ENCODE measurements around the gene SET.
A peak's percentile ranks its signal among the peaks of the same experiment; 100 is the strongest.

Gene SET

GRCh38 chr9:128722380-128723351 is 33.6 kb downstream of the SET start:
- DNase-seq = no peak
- in situ Hi-C loops (cut with MboI; ENCODE audit: low pct_unique_long_range_greater_than_20kb, low sequenced_read_pairs) = no loop called here

- no peak for DNase-seq
- in situ Hi-C loops (cut with MboI; ENCODE audit: low pct_unique_long_range_greater_than_20kb, low sequenced_read_pairs) = no loop called here
These were observed 34.4 kb downstream of the SET start for GRCh38 chr9:128723352-128723865.

- in situ Hi-C loops (cut with MboI; ENCODE audit: low pct_unique_long_range_greater_than_20kb, low sequenced_read_pairs) = no loop called here
- peak; percentile 99 for DNase-seq
These were observed 35.1 kb downstream of the SET start, which contains the start of gene ZDHHC12 for GRCh38 chr9:128723866-128724743. Gene ZDHHC12 (minus strand): TSS chr9:128724127. CDS start chr9:128724093, 34 bp downstream.

GRCh38 chr9:128724744-128725211 is 35.8 kb downstream of the SET start:
- in situ Hi-C loops (cut with MboI; ENCODE audit: low pct_unique_long_range_greater_than_20kb, low sequenced_read_pairs) = no loop called here
- peak; percentile 95 for DNase-seq

- in situ Hi-C loops (cut with MboI; ENCODE audit: low pct_unique_long_range_greater_than_20kb, low sequenced_read_pairs) = no loop called here
These were observed 38.7 kb downstream of the SET start for GRCh38 chr9:128727640-128728248.

GRCh38 chr9:128728298-128728697 is 39.3 kb downstream of the SET start:
- in situ Hi-C loops (cut with MboI; ENCODE audit: low pct_unique_long_range_greater_than_20kb, low sequenced_read_pairs) = no loop called here
- DNase-seq = no peak

More at GRCh38 chr9:128727640-128728248, 38.7 kb downstream of the SET start:
- DNase-seq = no peak

GRCh38 chr9:128729302-128729701 is 40.3 kb downstream of the SET start:
- DNase-seq = no peak
- in situ Hi-C loops (cut with MboI; ENCODE audit: low pct_unique_long_range_greater_than_20kb, low sequenced_read_pairs) = no loop called here

- in situ Hi-C loops (cut with MboI; ENCODE audit: low pct_unique_long_range_greater_than_20kb, low sequenced_read_pairs) = no loop called here
- no peak for DNase-seq
These were observed 40.9 kb downstream of the SET start for GRCh38 chr9:128729766-128730517.

- no peak for DNase-seq
- in situ Hi-C loops (cut with MboI; ENCODE audit: low pct_unique_long_range_greater_than_20kb, low sequenced_read_pairs) = no loop called here
These were observed 42.1 kb downstream of the SET start for GRCh38 chr9:128731093-128731492.

- DNase-seq = no peak
- in situ Hi-C loops (cut with MboI; ENCODE audit: low pct_unique_long_range_greater_than_20kb, low sequenced_read_pairs) = no loop called here
These were observed 42.7 kb downstream of the SET start for GRCh38 chr9:128731691-128732090.

- DNase-seq = no peak
- in situ Hi-C loops (cut with MboI; ENCODE audit: low pct_unique_long_range_greater_than_20kb, low sequenced_read_pairs) = no loop called here
These were observed 43.6 kb downstream of the SET start for GRCh38 chr9:128732576-128732975.

GRCh38 chr9:128733256-128733655 is 44.2 kb downstream of the SET start:
- in situ Hi-C loops (cut with MboI; ENCODE audit: low pct_unique_long_range_greater_than_20kb, low sequenced_read_pairs) = no loop called here
- DNase-seq = peak; percentile 94

- in situ Hi-C loops (cut with MboI; ENCODE audit: low pct_unique_long_range_greater_than_20kb, low sequenced_read_pairs) = no loop called here
- DNase-seq = no peak
These were observed 46.4 kb downstream of the SET start for GRCh38 chr9:128735373-128735772.

GRCh38 chr9:128742401-128742800 is 53.4 kb downstream of the SET start:
- in situ Hi-C loops (cut with MboI; ENCODE audit: low pct_unique_long_range_greater_than_20kb, low sequenced_read_pairs) = no loop called here
- no peak for DNase-seq

GRCh38 chr9:128743421-128743820 is 54.4 kb downstream of the SET start:
- DNase-seq = no peak
- in situ Hi-C loops (cut with MboI; ENCODE audit: low pct_unique_long_range_greater_than_20kb, low sequenced_read_pairs) = no loop called here

Data from KBM-7 (cell line).